SK-N-SH (cell line): ENCODE measurements around the gene FMOD. TPM values are rescaled to one million over a fixed set of nuclear protein-coding genes. Genes with fewer than 3 reads are reported as not detected.

Experiments used
- CTCF ChIA-PET: fragments of 300-600, 350-600 bp; formaldehyde crosslinking; extraction: SDS; loops from one replicate; lab custom pipeline; 2021; lab: Yijun Ruan, JAX
- POLR2A ChIA-PET: fragments of 350-600 bp; sonication (Branson Sonifier 250); formaldehyde crosslinking; extraction: SDS; loops from one replicate; lab custom pipeline; 2020; ENCODE audit warnings: antibody characterized with exemption, inconsistent platforms; lab: Yijun Ruan, JAX
- DNase-seq: peaks from one replicate; pipeline ENCODE4 v3.0.0; 2012
- H2AFZ ChIP-seq: fragments of 200-600 bp; sonication (generic); 2 replicates; pipeline ENCODE4 v1.8.1; 2016; ENCODE audit warnings: antibody characterized with exemption, mild to moderate bottlenecking, low read depth
- H3F3A ChIP-seq: fragments of 200-600 bp; sonication (generic); replicated peaks from 2 replicates; pipeline ENCODE3; 2016; ENCODE audit warnings: antibody characterized with exemption, mild to moderate bottlenecking; ENCODE audit not compliant: insufficient read depth
- H3K27ac ChIP-seq, 2 experiments: fragments of 200-500 bp in 1 of 2; fragments of 200-600 bp in 1 of 2; sonication (Bioruptor generic) in 1 of 2; sonication (generic), shearing (Covaris generic) in 1 of 2; 2 replicates each; pipeline versions ENCODE4 v1.5.1 to v1.6.1; 2014 to 2016; ENCODE audit warnings: low read depth in 2 of 2, inconsistent platforms in 1 of 2, low read length in 1 of 2, mild to moderate bottlenecking in 1 of 2, mixed read lengths in 1 of 2
- H3K27me3 ChIP-seq: fragments of 200-600 bp; sonication (generic), shearing (Covaris generic); 2 replicates; pipeline ENCODE4 v1.6.1; 2016; ENCODE audit warnings: mixed run types; ENCODE audit not compliant: insufficient read depth
- H3K36me3 ChIP-seq, 2 experiments: fragments of 200-500 bp in 1 of 2; fragments of 200-600 bp in 1 of 2; sonication (Bioruptor generic) in 1 of 2; sonication (generic) in 1 of 2; replicated peaks in 1 of 2; 2 replicates each; pipeline versions ENCODE3 to v1.5.1; 2014 to 2016; ENCODE audit warnings: low read length in 1 of 2, mild to moderate bottlenecking in 1 of 2; ENCODE audit not compliant: insufficient read depth in 2 of 2, control insufficient read depth in 1 of 2
- H3K4me1 ChIP-seq, 2 experiments: fragments of 200-500 bp in 1 of 2; fragments of 200-600 bp in 1 of 2; sonication (Bioruptor generic) in 1 of 2; sonication (generic), shearing (Covaris generic) in 1 of 2; 2 replicates each; pipeline versions ENCODE4 v1.5.1 to v1.6.1; 2014 to 2016; ENCODE audit warnings: low read depth in 1 of 2, low read length in 1 of 2, mixed run types in 1 of 2; ENCODE audit not compliant: insufficient read depth in 2 of 2, control insufficient read depth in 1 of 2
- H3K4me2 ChIP-seq: fragments of 200-600 bp; sonication (generic), shearing (Covaris generic); 2 replicates; pipeline ENCODE4 v1.6.1; 2017; ENCODE audit warnings: mixed run types
- H3K4me3 ChIP-seq, 2 experiments: fragments of 200-500 bp in 1 of 2; fragments of 200-600 bp in 1 of 2; sonication (Bioruptor generic) in 1 of 2; sonication (generic), shearing (Covaris generic) in 1 of 2; 2 replicates each; pipeline versions ENCODE4 v1.5.1 to v1.8.1; 2014 to 2016; ENCODE audit warnings: low read depth in 2 of 2, inconsistent platforms in 1 of 2, low read length in 1 of 2, mild to moderate bottlenecking in 1 of 2, mixed read lengths in 1 of 2, moderate library complexity in 1 of 2
- H3K79me2 ChIP-seq: fragments of 200-600 bp; sonication (generic); 2 replicates; pipeline ENCODE4 v1.8.1; 2017; ENCODE audit warnings: mild to moderate bottlenecking; ENCODE audit not compliant: insufficient read depth
- H3K9ac ChIP-seq: fragments of 200-600 bp; sonication (generic); 2 replicates; pipeline ENCODE4 v1.6.1; 2017; ENCODE audit warnings: mixed run types
- H3K9me2 ChIP-seq: fragments of 200-600 bp; sonication (generic); 2 replicates; pipeline ENCODE4 v1.6.1; 2017; ENCODE audit warnings: mixed run types
- H3K9me3 ChIP-seq: fragments of 200-600 bp; sonication (generic); 2 replicates; pipeline ENCODE4 v1.6.1; 2017; ENCODE audit warnings: mixed run types, mild to moderate bottlenecking, moderate library complexity
- H4K20me1 ChIP-seq: fragments of 200-600 bp; sonication (generic); 2 replicates; pipeline ENCODE4 v1.6.1; 2017; ENCODE audit warnings: mild to moderate bottlenecking, mixed run types; ENCODE audit not compliant: insufficient read depth
- CHD2 ChIP-seq: fragments of 150-350 bp; IDR thresholded peaks from 2 replicates; pipeline ENCODE4 v1.6.1; 2018; ENCODE audit warnings: low read length; ENCODE audit not compliant: partially characterized antibody
- CTCF ChIP-seq: fragments of 200-600 bp; sonication (generic); IDR thresholded peaks from 2 replicates; pipeline ENCODE4 v1.6.1; 2017; ENCODE audit warnings: antibody characterized with exemption, mild to moderate bottlenecking, moderate library complexity
- EZH2phosphoT487 ChIP-seq: fragments of 200-600 bp; sonication (generic); IDR thresholded peaks from 2 replicates; pipeline ENCODE4 v1.6.1; 2017; ENCODE audit warnings: low read depth, mixed run types, mild to moderate bottlenecking, antibody characterized with exemption, moderate library complexity, borderline replicate concordance
- FOXJ3 ChIP-seq: sonication (generic); formaldehyde crosslinking; IDR thresholded peaks from 2 replicates; pipeline ENCODE4 v1.5.1; 2020; ENCODE audit warnings: mild to moderate bottlenecking, missing genetic modification reagents
- FOXM1 ChIP-seq: IDR thresholded peaks from 2 replicates; pipeline ENCODE4 v1.4.0; 2012; ENCODE audit warnings: low read depth, mild to moderate bottlenecking
- JUND ChIP-seq: IDR thresholded peaks from 2 replicates; pipeline ENCODE4 v1.4.0; 2012
- MEF2A ChIP-seq: IDR thresholded peaks from 2 replicates; pipeline ENCODE4 v1.4.0; 2012; ENCODE audit warnings: low read depth, borderline replicate concordance
- NFIC ChIP-seq: IDR thresholded peaks from 2 replicates; pipeline ENCODE4 v1.4.0; 2012; ENCODE audit warnings: borderline replicate concordance
- NRF1 ChIP-seq: IDR thresholded peaks from 2 replicates; pipeline ENCODE4 v1.6.1; 2012; ENCODE audit warnings: low read depth, mild to moderate bottlenecking, low read length
- PBX3 ChIP-seq: IDR thresholded peaks from 2 replicates; pipeline ENCODE4; 2012
- RFX5 ChIP-seq: IDR thresholded peaks from 2 replicates; pipeline ENCODE4 v1.6.1; 2012; ENCODE audit warnings: mild to moderate bottlenecking, improper control_type of control experiment, low read length
- SIN3A ChIP-seq: IDR thresholded peaks from 2 replicates; pipeline ENCODE4 v1.6.1; 2012; ENCODE audit warnings: low read depth, mild to moderate bottlenecking, low read length, moderate library complexity, borderline replicate concordance
- TAF1 ChIP-seq: IDR thresholded peaks from 2 replicates; pipeline ENCODE4 v1.6.1; 2012; ENCODE audit warnings: low read depth, mild to moderate bottlenecking, low read length, moderate library complexity, borderline replicate concordance
- TCF12 ChIP-seq: IDR thresholded peaks from 2 replicates; pipeline ENCODE4 v1.4.0; 2012
- USF1 ChIP-seq: IDR thresholded peaks from 2 replicates; pipeline ENCODE4 v1.4.0; 2012; ENCODE audit warnings: low read depth, borderline replicate concordance
- USF2 ChIP-seq: fragments of 150-350 bp; IDR thresholded peaks from 2 replicates; pipeline ENCODE4 v1.6.1; 2017; ENCODE audit warnings: antibody characterized with exemption, low read length, low read depth, borderline replicate concordance
- YY1 ChIP-seq: IDR thresholded peaks from 2 replicates; pipeline ENCODE4 v1.4.0; 2012; ENCODE audit warnings: low read depth, mild to moderate bottlenecking
- ZBTB33 ChIP-seq: IDR thresholded peaks from 2 replicates; pipeline ENCODE4 v1.4.0; 2012; ENCODE audit warnings: low read depth, borderline replicate concordance
- WGBS: methylation state at CpG from one replicate; pipeline ENCODE4 v1.1.6; 2017; ENCODE audit warnings: low lambda C conversion rate; 5-methylcytosine and 5-hydroxymethylcytosine counted together
- polyA plus RNA-seq, 3 experiments: library from polyadenylated mRNA; depleted of rRNA; stranded (reverse); fragments of >200 nt; gene quantifications; 2 replicates each; pipeline ENCODE4 v1.2.3, GENCODE V29; 2012

FMOD gene
- polyA plus RNA-seq, 1 of the 3 experiments (the other 2 are of a cell fraction), result not detected

GRCh38 chr1:203373991-203374390, 23.1 kb upstream of the FMOD start (continued):
- TF ChIP-seq EZH2phosphoT487 (no peak), CHD2 (no peak), CTCF (no peak), MEF2A (no peak), PBX3 (no peak), FOXM1 (no peak), NRF1 (no peak), TCF12 (no peak)

GRCh38 chr1:203373002-203373401, 22.1 kb upstream of the FMOD start:
- H3K9ac ChIP-seq, result no peak overlapping the region
- WGBS, result 54% methylated on average over 2 of the region's 2 CpGs
- H3K79me2 ChIP-seq, result no peaks in the 10 kb centered on the region
- peaks cover 0 to 2% of the 10 kb centered on the region in 2 experiments; a peak in 1 of 4 replicates for H3K4me1 ChIP-seq
- DNase-seq, result no peak
- no peak overlapping the region for H3K4me2 ChIP-seq
- no peaks in the 10 kb centered on the region for H3F3A ChIP-seq
- H3K27ac ChIP-seq, result no peak overlapping the region
- peaks cover 9% of the 10 kb centered on the region for H3K27me3 ChIP-seq
- ChIA-PET POLR2A (no interaction called here), CTCF (interaction anchor here (1.8 kb wide), 1 partner anchor 328 kb away, joined by 3 read pairs; no protein-coding TSS in a partner anchor)
- no peaks in the 10 kb centered on the region for H3K9me3 ChIP-seq
- no peaks in the 10 kb centered on the region for H3K9me2 ChIP-seq
- no peaks in the 10 kb centered on the region for H3K36me3 ChIP-seq
- no peak overlapping the region for H2AFZ ChIP-seq
- TF ChIP-seq NFIC, result no peak
- TF ChIP-seq FOXJ3 (CRISPR knock-in tag), result no peak
- no peaks in the 10 kb centered on the region for H4K20me1 ChIP-seq
- no peak overlapping the region for H3K4me3 ChIP-seq

- WGBS, result 29% methylated on average over 1 of the region's 3 CpGs
- H3K4me2 ChIP-seq, result no peak overlapping the region
- peaks cover 9% of the 10 kb centered on the region for H3K27me3 ChIP-seq
- H4K20me1 ChIP-seq, result no peaks in the 10 kb centered on the region
- no peaks in the 10 kb centered on the region for H3K9me3 ChIP-seq
- H3K27ac ChIP-seq, result no peak overlapping the region
- POLR2A ChIA-PET, result no interaction called here
- DNase-seq, result no peak
- H3F3A ChIP-seq, result no peaks in the 10 kb centered on the region
- no peak overlapping the region for H3K4me3 ChIP-seq
- CTCF ChIA-PET, result no interaction called here
- no peaks in the 10 kb centered on the region for H3K79me2 ChIP-seq
- H3K36me3 ChIP-seq, result no peaks in the 10 kb centered on the region
- no peaks in the 10 kb centered on the region for H3K9me2 ChIP-seq
- H2AFZ ChIP-seq, result no peak overlapping the region
- no peak overlapping the region for H3K9ac ChIP-seq
- peaks cover 0 to 7% of the 10 kb centered on the region in 2 experiments; a peak in 1 of 4 replicates for H3K4me1 ChIP-seq
- no peak for TF ChIP-seq TAF1
- TF ChIP-seq RFX5, result no peak
- TF ChIP-seq EZH2phosphoT487, result no peak
- TF ChIP-seq USF1, result no peak
- no peak for TF ChIP-seq MEF2A
- TF ChIP-seq YY1, result no peak
- no peak for TF ChIP-seq ZBTB33
- no peak for TF ChIP-seq TCF12
- TF ChIP-seq NFIC, result no peak
- no peak for TF ChIP-seq USF2
- TF ChIP-seq JUND, result no peak
- no peak for TF ChIP-seq SIN3A
These were observed 20.4 kb upstream of the FMOD start for GRCh38 chr1:203371288-203371687.
